ENCODE results near the gene SLC17A5. TPM values are rescaled to one million over a fixed set of nuclear protein-coding genes. Genes with fewer than 3 reads are reported as not detected.

Gene SLC17A5
- total and polyA plus RNA-seq, 9 of the 15 experiments (the other 6 are each of a cell fraction or from before 2014, with no cell fraction given): 1.3 to 7.2 (median 3.4) TPM

DNA sequence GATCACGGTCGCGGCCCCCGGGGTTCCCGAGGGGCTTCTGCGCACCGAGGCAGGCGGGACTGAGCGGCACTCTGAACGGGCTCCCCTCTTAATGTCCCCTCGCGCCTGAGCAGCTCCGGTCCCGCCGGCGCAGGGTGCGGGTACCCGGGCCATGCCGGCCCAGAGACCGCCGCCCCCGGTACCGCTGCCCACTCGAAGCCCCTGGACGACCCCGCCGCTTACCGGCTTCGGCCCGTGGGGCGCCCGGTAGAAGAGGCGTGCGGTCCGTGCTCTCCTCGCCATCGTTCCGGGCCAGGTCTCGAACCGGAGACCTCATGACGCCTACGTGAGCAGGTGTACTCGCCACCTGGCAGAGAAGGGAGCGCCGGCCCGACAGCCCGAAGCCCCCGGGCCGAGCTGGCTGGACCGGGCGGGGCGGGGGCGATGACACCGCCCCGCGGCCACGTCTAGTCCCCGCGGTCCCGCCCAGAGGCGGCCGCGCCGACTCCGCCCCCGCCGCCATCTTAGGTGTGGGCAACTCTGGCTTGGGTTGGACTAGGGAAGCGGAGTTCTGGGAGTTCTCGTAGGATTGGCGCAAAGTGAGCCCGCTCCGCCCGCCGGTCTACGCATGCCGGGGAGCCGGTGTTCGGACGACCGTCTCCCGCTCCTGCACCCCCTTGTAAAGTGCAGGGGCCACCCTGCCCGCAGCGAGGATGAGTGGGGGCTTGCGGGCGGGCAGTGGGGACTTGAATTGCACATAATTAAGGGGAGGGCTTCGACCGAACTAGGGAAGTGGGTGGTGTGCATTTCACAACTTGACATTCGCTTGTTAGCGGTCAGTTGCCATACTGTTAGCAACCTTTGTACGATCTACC is at the start of gene SLC17A5 (continued):
- TF ChIP-seq, protein P1, sequence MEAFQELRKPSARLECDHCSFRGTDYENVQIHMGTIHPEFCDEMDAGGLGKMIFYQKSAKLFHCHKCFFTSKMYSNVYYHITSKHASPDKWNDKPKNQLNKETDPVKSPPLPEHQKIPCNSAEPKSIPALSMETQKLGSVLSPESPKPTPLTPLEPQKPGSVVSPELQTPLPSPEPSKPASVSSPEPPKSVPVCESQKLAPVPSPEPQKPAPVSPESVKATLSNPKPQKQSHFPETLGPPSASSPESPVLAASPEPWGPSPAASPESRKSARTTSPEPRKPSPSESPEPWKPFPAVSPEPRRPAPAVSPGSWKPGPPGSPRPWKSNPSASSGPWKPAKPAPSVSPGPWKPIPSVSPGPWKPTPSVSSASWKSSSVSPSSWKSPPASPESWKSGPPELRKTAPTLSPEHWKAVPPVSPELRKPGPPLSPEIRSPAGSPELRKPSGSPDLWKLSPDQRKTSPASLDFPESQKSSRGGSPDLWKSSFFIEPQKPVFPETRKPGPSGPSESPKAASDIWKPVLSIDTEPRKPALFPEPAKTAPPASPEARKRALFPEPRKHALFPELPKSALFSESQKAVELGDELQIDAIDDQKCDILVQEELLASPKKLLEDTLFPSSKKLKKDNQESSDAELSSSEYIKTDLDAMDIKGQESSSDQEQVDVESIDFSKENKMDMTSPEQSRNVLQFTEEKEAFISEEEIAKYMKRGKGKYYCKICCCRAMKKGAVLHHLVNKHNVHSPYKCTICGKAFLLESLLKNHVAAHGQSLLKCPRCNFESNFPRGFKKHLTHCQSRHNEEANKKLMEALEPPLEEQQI (IDR thresholded peaks at IDR 0.05): no peak
- TF ChIP-seq, protein P2, sequence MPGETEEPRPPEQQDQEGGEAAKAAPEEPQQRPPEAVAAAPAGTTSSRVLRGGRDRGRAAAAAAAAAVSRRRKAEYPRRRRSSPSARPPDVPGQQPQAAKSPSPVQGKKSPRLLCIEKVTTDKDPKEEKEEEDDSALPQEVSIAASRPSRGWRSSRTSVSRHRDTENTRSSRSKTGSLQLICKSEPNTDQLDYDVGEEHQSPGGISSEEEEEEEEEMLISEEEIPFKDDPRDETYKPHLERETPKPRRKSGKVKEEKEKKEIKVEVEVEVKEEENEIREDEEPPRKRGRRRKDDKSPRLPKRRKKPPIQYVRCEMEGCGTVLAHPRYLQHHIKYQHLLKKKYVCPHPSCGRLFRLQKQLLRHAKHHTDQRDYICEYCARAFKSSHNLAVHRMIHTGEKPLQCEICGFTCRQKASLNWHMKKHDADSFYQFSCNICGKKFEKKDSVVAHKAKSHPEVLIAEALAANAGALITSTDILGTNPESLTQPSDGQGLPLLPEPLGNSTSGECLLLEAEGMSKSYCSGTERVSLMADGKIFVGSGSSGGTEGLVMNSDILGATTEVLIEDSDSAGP (CRISPR knock-in tag; IDR thresholded peaks at IDR 0.05): no peak
- TF ChIP-seq NFYB (IDR thresholded peaks at IDR 0.05; ENCODE audit: extremely low read depth, insufficient read length) (no peak), PBX2 (CRISPR knock-in tag; IDR thresholded peaks at IDR 0.05; ENCODE audit: low read depth) (no peak), PBX2 (tag; conservative IDR thresholded peaks at IDR 0.05; ENCODE audit: low read depth) (no peak), ARNT (IDR thresholded peaks at IDR 0.05) (peak in 1 of 2 experiments; percentile 50; a peak in 1 of 4 replicates), CGGBP1 (CRISPR knock-in tag; IDR thresholded peaks at IDR 0.05) (no peak), SMC3 (conservative IDR thresholded peaks at IDR 0.05; ENCODE audit: insufficient read depth, low read depth, low read length) (no peak), PHB2 (IDR thresholded peaks at IDR 0.05; ENCODE audit: low read depth) (no peak), ZNF76 (CRISPR knock-in tag; IDR thresholded peaks at IDR 0.05; ENCODE audit: borderline replicate concordance) (no peak)
- TF ChIP-seq, protein P3, sequence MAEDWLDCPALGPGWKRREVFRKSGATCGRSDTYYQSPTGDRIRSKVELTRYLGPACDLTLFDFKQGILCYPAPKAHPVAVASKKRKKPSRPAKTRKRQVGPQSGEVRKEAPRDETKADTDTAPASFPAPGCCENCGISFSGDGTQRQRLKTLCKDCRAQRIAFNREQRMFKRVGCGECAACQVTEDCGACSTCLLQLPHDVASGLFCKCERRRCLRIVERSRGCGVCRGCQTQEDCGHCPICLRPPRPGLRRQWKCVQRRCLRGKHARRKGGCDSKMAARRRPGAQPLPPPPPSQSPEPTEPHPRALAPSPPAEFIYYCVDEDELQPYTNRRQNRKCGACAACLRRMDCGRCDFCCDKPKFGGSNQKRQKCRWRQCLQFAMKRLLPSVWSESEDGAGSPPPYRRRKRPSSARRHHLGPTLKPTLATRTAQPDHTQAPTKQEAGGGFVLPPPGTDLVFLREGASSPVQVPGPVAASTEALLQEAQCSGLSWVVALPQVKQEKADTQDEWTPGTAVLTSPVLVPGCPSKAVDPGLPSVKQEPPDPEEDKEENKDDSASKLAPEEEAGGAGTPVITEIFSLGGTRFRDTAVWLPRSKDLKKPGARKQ (CRISPR knock-in tag; IDR thresholded peaks at IDR 0.05): no peak
- TF ChIP-seq, protein P4, sequence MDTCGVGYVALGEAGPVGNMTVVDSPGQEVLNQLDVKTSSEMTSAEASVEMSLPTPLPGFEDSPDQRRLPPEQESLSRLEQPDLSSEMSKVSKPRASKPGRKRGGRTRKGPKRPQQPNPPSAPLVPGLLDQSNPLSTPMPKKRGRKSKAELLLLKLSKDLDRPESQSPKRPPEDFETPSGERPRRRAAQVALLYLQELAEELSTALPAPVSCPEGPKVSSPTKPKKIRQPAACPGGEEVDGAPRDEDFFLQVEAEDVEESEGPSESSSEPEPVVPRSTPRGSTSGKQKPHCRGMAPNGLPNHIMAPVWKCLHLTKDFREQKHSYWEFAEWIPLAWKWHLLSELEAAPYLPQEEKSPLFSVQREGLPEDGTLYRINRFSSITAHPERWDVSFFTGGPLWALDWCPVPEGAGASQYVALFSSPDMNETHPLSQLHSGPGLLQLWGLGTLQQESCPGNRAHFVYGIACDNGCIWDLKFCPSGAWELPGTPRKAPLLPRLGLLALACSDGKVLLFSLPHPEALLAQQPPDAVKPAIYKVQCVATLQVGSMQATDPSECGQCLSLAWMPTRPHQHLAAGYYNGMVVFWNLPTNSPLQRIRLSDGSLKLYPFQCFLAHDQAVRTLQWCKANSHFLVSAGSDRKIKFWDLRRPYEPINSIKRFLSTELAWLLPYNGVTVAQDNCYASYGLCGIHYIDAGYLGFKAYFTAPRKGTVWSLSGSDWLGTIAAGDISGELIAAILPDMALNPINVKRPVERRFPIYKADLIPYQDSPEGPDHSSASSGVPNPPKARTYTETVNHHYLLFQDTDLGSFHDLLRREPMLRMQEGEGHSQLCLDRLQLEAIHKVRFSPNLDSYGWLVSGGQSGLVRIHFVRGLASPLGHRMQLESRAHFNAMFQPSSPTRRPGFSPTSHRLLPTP (IDR thresholded peaks at IDR 0.05; ENCODE audit: borderline replicate concordance, extremely low read depth, insufficient read length): no peak
- TF ChIP-seq, protein P5, sequence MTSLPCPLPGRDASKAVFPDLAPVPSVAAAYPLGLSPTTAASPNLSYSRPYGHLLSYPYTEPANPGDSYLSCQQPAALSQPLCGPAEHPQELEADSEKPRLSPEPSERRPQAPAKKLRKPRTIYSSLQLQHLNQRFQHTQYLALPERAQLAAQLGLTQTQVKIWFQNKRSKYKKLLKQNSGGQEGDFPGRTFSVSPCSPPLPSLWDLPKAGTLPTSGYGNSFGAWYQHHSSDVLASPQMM (CRISPR knock-in tag; IDR thresholded peaks at IDR 0.05): no peak

Data from K562 (cell line).